H1 (cell line): ENCODE data around the gene ANKRD61.

Experiments used
- CHD2 ChIP-seq: IDR thresholded peaks from 2 replicates; pipeline ENCODE4 v1.6.1; 2012; ENCODE audit warnings: low read length, improper control_type of control experiment
- CTCF ChIP-seq, 3 experiments: IDR thresholded peaks; 1 replicate in 2 of 3; 2 replicates in 1 of 3; pipeline versions ENCODE4 v1.5.1 to v1.6.1; 2011; ENCODE audit warnings: low read length in 3 of 3, mild to moderate bottlenecking in 3 of 3, inconsistent platforms in 2 of 3, low read depth in 1 of 3, moderate library complexity in 1 of 3; ENCODE audit not compliant: insufficient read depth in 1 of 3; ENCODE audit errors: control extremely low read depth in 1 of 3
- EZH2 ChIP-seq: fragments of 200-600 bp; sonication (generic); IDR thresholded peaks from 2 replicates; pipeline ENCODE4 v1.7.1; 2012; ENCODE audit warnings: low read depth, mild to moderate bottlenecking, moderate library complexity, low read length, inconsistent platforms; ENCODE audit not compliant: severe bottlenecking
- MAX ChIP-seq: IDR thresholded peaks from 2 replicates; pipeline ENCODE4 v1.6.1; 2012; ENCODE audit warnings: inconsistent platforms
- POLR2A ChIP-seq, 2 experiments: IDR thresholded peaks; 1 replicate in 1 of 2; 2 replicates in 1 of 2; pipeline ENCODE4 v1.6.1; 2011; ENCODE audit warnings: low read depth in 2 of 2, low read length in 2 of 2, mild to moderate bottlenecking in 2 of 2; ENCODE audit errors: control extremely low read depth in 1 of 2
- POLR2AphosphoS5 ChIP-seq: IDR thresholded peaks from 2 replicates; pipeline ENCODE4 v1.6.1; 2011; ENCODE audit warnings: low read depth, low read length
- RAD21 ChIP-seq, 2 experiments: IDR thresholded peaks in 1 of 2; conservative IDR thresholded peaks in 1 of 2; 2 replicates each; pipeline ENCODE4 v1.6.1; 2011; ENCODE audit warnings: low read depth in 2 of 2, low read length in 2 of 2, improper control_type of control experiment in 1 of 2, inconsistent platforms in 1 of 2, mild to moderate bottlenecking in 1 of 2, moderate library complexity in 1 of 2
- SIN3A ChIP-seq, 2 experiments: IDR thresholded peaks in 1 of 2; conservative IDR thresholded peaks in 1 of 2; 2 replicates each; pipeline ENCODE4 v1.6.1; 2011 to 2012; ENCODE audit warnings: low read length in 2 of 2, improper control_type of control experiment in 1 of 2, low read depth in 1 of 2, mild to moderate bottlenecking in 1 of 2
- SP1 ChIP-seq: IDR thresholded peaks from 2 replicates; pipeline ENCODE4 v1.6.1; 2011; ENCODE audit warnings: low read depth, low read length
- YY1 ChIP-seq: IDR thresholded peaks from 2 replicates; pipeline ENCODE4 v1.6.1; 2011; ENCODE audit warnings: low read depth, mild to moderate bottlenecking, low read length

GRCh38 chr7:6026820-6027311 lies 4.3 kb upstream of the ANKRD61 start:
- no peak for TF ChIP-seq CTCF (IDR thresholded peaks at IDR 0.05; ENCODE audit: control extremely low read depth in 1 of 3, insufficient read depth in 1 of 3, low read depth in 1 of 3, low read length in 3 of 3)
- TF ChIP-seq YY1 = no peak
- TF ChIP-seq MAX = no peak
- TF ChIP-seq POLR2AphosphoS5 = no peak
- TF ChIP-seq EZH2 = no peak
- TF ChIP-seq SIN3A (conservative IDR thresholded peaks at IDR 0.05 in 1 of 2, IDR thresholded peaks at IDR 0.05 in 1 of 2; ENCODE audit: low read depth in 1 of 2, low read length in 2 of 2) = no peak
- TF ChIP-seq RAD21 (IDR thresholded peaks at IDR 0.05 in 1 of 2, conservative IDR thresholded peaks at IDR 0.05 in 1 of 2; ENCODE audit: low read depth in 2 of 2, low read length in 2 of 2) = no peak
- no peak for TF ChIP-seq POLR2A (IDR thresholded peaks at IDR 0.05; ENCODE audit: control extremely low read depth in 1 of 2, low read depth in 2 of 2, low read length in 2 of 2)
- no peak for TF ChIP-seq SP1
- no peak for TF ChIP-seq CHD2
